Activated CD4-positive, CD25-positive, alpha-beta regulatory T cell treated with anti-CD3 and anti-CD28 coated beads, Interleukin-2, amount 50 U/mL, for 24 hours (primary cell): ENCODE results near the gene TRAPPC12.
"Not testable (repeated sequence)": the region's sequence is repeated elsewhere in the genome, so short reads cannot be mapped to it uniquely, and the experiment has no call there.

Experiments used
- ATAC-seq, 2 donors: fragments of 150-1000 bp; cut with Tn5 transposase; one replicate each; pipeline ENCODE4 v1.10.0; 2021; ENCODE audit warnings: mild to moderate bottlenecking in 1 of 2, moderate library complexity in 1 of 2

TRAPPC12 gene

GRCh38 chr2:3369340-3370181 is 9.9 kb upstream of the TRAPPC12 start:
- ATAC-seq: not testable (repeated sequence)

GRCh38 chr2:3376821-3377220 is 2.7 kb upstream of the TRAPPC12 start:
- no peak for ATAC-seq

GRCh38 chr2:3377279-3377611 is 2.2 kb upstream of the TRAPPC12 start:
- ATAC-seq: peak; percentile 33 to 39

- ATAC-seq: peak; percentile 85 to 88
These were observed 1.7 kb upstream of the TRAPPC12 start, which contains the start of gene EIPR1 for GRCh38 chr2:3377612-3378432. EIPR1 (minus strand) TSS chr2:3377818; CDS start chr2:3377689, 129 bp downstream.

DNA sequence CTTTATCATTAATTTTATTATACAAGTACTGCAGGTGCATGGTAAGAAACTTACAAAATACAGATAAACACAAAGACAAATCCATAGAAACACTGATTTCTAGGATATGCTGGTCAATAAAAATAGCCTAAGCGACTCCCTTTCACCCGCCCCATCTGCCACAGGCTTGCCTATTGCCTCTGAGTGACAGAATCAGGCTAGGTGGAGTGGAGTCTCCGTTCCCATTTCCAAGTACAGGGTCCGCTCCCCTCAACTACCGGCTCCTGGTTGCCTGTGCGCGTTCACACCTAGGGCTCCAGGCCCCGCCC is 201 bp upstream of the TRAPPC12 start:
- no peak for ATAC-seq

- ATAC-seq: no peak
These were observed 7.0 kb downstream of the TRAPPC12 start for GRCh38 chr2:3386448-3386958.

DNA sequence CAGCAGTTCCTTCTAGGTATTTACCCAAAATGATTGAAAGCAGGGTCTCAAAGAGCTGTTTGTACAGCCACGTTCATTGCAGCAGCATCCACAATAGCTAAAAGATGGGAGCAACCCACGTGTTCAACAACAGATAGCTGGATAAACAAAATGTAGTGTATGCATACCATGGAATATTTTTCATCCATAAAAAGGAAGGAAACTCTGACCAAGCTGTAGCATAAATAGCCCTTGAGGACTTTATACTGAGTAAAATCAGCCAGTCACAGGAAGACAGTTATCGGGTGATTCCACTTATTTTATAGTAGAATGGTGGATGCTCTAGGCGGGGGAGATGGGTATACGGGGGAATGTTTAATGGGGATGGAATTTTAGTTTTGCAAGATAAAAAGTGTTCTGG is 7.5 kb downstream of the TRAPPC12 start:
- ATAC-seq: no peak

DNA sequence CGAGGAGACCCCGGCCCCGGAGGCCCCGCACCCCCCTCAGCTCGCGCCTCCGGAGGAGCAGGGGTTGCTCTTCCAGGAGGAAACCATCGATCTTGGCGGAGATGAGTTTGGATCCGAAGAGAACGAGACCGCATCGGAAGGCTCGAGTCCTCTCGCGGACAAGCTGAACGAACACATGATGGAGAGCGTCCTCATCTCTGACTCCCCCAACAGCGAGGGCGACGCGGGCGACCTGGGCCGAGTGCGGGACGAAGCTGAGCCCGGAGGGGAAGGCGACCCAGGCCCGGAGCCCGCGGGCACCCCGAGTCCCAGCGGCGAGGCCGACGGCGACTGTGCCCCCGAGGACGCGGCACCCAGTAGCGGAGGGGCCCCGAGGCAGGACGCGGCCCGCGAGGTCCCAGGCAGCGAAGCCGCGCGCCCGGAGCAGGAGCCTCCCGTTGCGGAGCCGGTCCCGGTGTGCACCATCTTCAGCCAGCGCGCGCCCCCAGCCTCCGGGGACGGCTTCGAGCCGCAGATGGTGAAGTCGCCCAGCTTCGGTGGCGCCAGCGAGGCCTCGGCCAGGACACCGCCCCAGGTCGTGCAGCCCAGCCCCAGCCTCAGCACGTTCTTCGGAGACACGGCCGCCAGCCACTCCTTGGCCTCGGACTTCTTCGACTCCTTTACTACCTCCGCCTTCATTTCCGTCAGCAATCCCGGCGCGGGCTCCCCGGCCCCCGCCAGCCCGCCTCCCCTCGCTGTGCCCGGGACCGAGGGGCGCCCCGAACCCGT is 8.3 kb downstream of the TRAPPC12 start:
- no peak for ATAC-seq

GRCh38 chr2:3388412-3388738 is 8.9 kb downstream of the TRAPPC12 start:
- no peak for ATAC-seq

DNA sequence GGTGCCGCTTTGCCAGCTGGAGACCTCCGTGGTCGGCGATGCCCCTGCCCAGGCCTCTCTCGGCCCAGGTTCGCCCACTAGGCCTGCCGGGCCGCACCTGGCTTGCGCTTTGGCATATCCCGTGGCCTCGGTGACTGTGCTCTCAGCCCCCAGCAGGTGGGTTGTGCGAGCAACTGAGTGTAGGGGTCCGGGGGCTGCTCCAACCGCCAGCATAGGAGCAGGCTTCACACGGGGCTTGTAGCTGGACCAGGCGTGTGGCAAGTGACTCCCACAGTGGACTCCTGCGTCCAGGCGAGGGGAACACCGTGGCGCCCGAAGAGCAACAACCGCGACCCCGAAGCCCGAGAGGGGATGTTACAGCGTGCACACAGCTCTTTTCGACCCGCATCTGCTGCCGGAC is 9.7 kb downstream of the TRAPPC12 start:
- ATAC-seq: no peak

- no peak for ATAC-seq
These were observed 10.5 kb downstream of the TRAPPC12 start for GRCh38 chr2:3390041-3390440.

- no peak for ATAC-seq
These were observed 12.7 kb downstream of the TRAPPC12 start for GRCh38 chr2:3392216-3392615.

- no peak for ATAC-seq
These were observed 17.5 kb downstream of the TRAPPC12 start for GRCh38 chr2:3396920-3397559.

- no peak for ATAC-seq
These were observed 19.4 kb downstream of the TRAPPC12 start for GRCh38 chr2:3398857-3399256.

GRCh38 chr2:3399381-3399780 is 19.9 kb downstream of the TRAPPC12 start:
- no peak for ATAC-seq

- ATAC-seq: no peak
These were observed 20.3 kb downstream of the TRAPPC12 start for GRCh38 chr2:3399829-3400228.

DNA sequence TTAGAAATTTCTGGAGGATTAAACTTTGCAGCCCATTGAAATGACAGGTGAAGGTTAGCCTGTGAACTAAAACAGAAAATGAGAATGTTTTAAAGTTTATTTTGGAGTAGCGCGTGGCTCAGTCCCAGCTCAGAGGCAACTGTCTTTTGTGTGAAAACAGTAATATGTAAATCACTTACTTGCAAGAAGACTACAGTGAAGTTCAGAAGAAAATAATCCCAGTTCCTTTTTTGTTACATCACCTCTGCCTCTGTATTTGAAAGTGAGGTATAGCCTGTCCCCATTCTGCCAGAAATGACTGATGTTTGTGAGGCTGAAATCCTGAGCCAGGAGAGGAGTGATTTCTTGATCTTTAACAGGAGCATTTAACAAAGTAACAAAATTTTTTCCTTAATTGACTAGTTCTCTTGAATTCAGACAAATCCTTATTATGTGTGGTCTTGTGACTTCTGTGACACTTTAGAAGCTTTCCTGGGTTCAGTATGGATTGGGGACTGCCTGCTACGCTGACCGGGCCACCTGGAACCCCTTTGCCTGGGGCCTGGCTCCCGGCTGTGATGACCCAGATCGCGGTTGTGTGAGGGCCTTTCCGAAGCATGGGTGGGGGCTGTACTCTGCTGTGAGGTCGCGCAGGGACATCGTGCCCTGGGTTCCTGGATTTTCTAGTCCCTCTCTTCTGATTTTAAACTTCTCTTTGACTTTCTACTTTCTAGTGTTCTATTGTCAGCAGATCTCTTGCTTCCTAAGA is 24.3 kb downstream of the TRAPPC12 start:
- no peak for ATAC-seq

GRCh38 chr2:3404349-3404894 is 24.9 kb downstream of the TRAPPC12 start:
- no peak for ATAC-seq

DNA sequence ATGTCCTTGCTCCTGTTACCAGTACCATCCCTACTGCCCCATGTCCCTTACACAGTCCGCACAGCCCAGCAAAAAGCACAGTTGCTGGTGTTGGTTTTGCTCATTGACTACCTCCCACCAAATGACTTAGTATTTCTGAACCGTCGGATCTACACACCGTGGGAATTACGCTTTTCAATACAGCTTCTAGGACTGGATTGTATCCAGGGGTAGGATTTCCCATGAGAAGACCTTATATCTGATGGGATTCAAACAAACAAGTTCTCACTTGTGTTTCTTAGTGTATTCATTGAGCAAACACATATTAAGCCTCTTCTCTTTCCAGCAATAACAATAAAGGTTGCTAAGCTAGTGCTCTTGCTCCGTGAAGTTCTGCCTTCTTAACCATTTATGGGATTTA is 25.8 kb downstream of the TRAPPC12 start:
- ATAC-seq: no peak

GRCh38 chr2:3405876-3406275 is 26.4 kb downstream of the TRAPPC12 start:
- ATAC-seq: no peak

- ATAC-seq: no peak
These were observed 27.0 kb downstream of the TRAPPC12 start for GRCh38 chr2:3406501-3406900.

GRCh38 chr2:3408781-3409180 is 29.3 kb downstream of the TRAPPC12 start:
- ATAC-seq: no peak
